ENCODE results near the gene FZD7.

Gene FZD7

GRCh38 chr2:202033317-202034248 lies at the start of gene FZD7:
TSS of gene FZD7 (plus strand) at chr2:202033855. CDS start at chr2:202034648, 793 bp downstream.
- DNase-seq (ENCODE audit: low read depth in 3 of 3, low spot score in 1 of 3), result peak; percentile 62 to 74 (median 65)

GRCh38 chr2:201984333-201984732 lies 49.3 kb upstream of the FZD7 start:
- DNase-seq (ENCODE audit: low read depth in 3 of 3, low spot score in 1 of 3), result no peak

GRCh38 chr2:201984800-201985525 lies 48.7 kb upstream of the FZD7 start:
- DNase-seq (ENCODE audit: low read depth in 3 of 3, low spot score in 1 of 3), result no peak

- no peak for DNase-seq (ENCODE audit: low read depth in 3 of 3, low spot score in 1 of 3)
Observed at GRCh38 chr2:201985728-201986462, 47.8 kb upstream of the FZD7 start.

- DNase-seq (ENCODE audit: low read depth in 3 of 3, low spot score in 1 of 3), result no peak
Observed at GRCh38 chr2:201986463-201986735, 47.3 kb upstream of the FZD7 start.

- DNase-seq (ENCODE audit: low read depth in 3 of 3, low spot score in 1 of 3), result no peak
Observed at GRCh38 chr2:201987426-201987825, 46.2 kb upstream of the FZD7 start.

- DNase-seq (ENCODE audit: low read depth in 3 of 3, low spot score in 1 of 3), result no peak
Observed at GRCh38 chr2:201990069-201990468, 43.6 kb upstream of the FZD7 start.

- no peak for DNase-seq (ENCODE audit: low read depth in 3 of 3, low spot score in 1 of 3)
Observed at GRCh38 chr2:201992960-201993359, 40.7 kb upstream of the FZD7 start.

GRCh38 chr2:201994973-201995638 lies 38.5 kb upstream of the FZD7 start:
- DNase-seq (ENCODE audit: low read depth in 3 of 3, low spot score in 1 of 3), result no peak

- no peak for DNase-seq (ENCODE audit: low read depth in 3 of 3, low spot score in 1 of 3)
Observed at GRCh38 chr2:201996006-201996405, 37.6 kb upstream of the FZD7 start.

GRCh38 chr2:201996679-201997314 lies 36.9 kb upstream of the FZD7 start:
- DNase-seq (ENCODE audit: low read depth in 3 of 3, low spot score in 1 of 3), result no peak

- no peak for DNase-seq (ENCODE audit: low read depth in 3 of 3, low spot score in 1 of 3)
Observed at GRCh38 chr2:201999279-201999678, 34.4 kb upstream of the FZD7 start.

- no peak for DNase-seq (ENCODE audit: low read depth in 3 of 3, low spot score in 1 of 3)
Observed at GRCh38 chr2:202001826-202002225, 31.8 kb upstream of the FZD7 start.

GRCh38 chr2:202002381-202002780 lies 31.3 kb upstream of the FZD7 start:
- no peak for DNase-seq (ENCODE audit: low read depth in 3 of 3, low spot score in 1 of 3)

GRCh38 chr2:202005272-202005887 lies 28.3 kb upstream of the FZD7 start:
- no peak for DNase-seq (ENCODE audit: low read depth in 3 of 3, low spot score in 1 of 3)

- no peak for DNase-seq (ENCODE audit: low read depth in 3 of 3, low spot score in 1 of 3)
Observed at GRCh38 chr2:202006301-202006700, 27.4 kb upstream of the FZD7 start.

- DNase-seq (ENCODE audit: low read depth in 3 of 3, low spot score in 1 of 3), result no peak
Observed at GRCh38 chr2:202007015-202007982, 26.4 kb upstream of the FZD7 start.

- DNase-seq (ENCODE audit: low read depth in 3 of 3, low spot score in 1 of 3), result no peak
Observed at GRCh38 chr2:202007983-202008354, 25.7 kb upstream of the FZD7 start.

- DNase-seq (ENCODE audit: low read depth in 3 of 3, low spot score in 1 of 3), result no peak
Observed at GRCh38 chr2:202009019-202009481, 24.6 kb upstream of the FZD7 start.

Data from stimulated activated CD4-positive, alpha-beta T cell treated with anti-CD3 and anti-CD28 coated beads, TNF-alpha, amount 100 ng/mL, for 1 hour (primary cell).